Ishikawa (cell line): Measurements from ENCODE around the gene SEMA4C.

Experiments used
- CEBPB ChIP-seq: IDR thresholded peaks from 2 replicates; pipeline ENCODE4 v1.6.1; 2012
- CREB1 ChIP-seq: IDR thresholded peaks from 2 replicates; pipeline ENCODE4 v1.6.1; 2012; ENCODE audit warnings: low read depth
- EGR1 ChIP-seq: IDR thresholded peaks from 2 replicates; pipeline ENCODE4 v1.6.1; 2012
- EP300 ChIP-seq: IDR thresholded peaks from 2 replicates; pipeline ENCODE4 v1.6.1; 2012; ENCODE audit warnings: borderline replicate concordance
- FOXM1 ChIP-seq: IDR thresholded peaks from 2 replicates; pipeline ENCODE4 v1.6.1; 2012; ENCODE audit warnings: low read depth, borderline replicate concordance
- MAX ChIP-seq: IDR thresholded peaks from 2 replicates; pipeline ENCODE4 v1.6.1; 2012
- NFIC ChIP-seq: IDR thresholded peaks from 2 replicates; pipeline ENCODE4 v1.6.1; 2012
- RAD21 ChIP-seq: IDR thresholded peaks from 2 replicates; pipeline ENCODE4 v1.6.1; 2012; ENCODE audit warnings: low read depth
- REST ChIP-seq: IDR thresholded peaks from 2 replicates; pipeline ENCODE4 v1.6.1; 2012; ENCODE audit warnings: low read depth, mild to moderate bottlenecking
- TAF1 ChIP-seq: IDR thresholded peaks from 2 replicates; pipeline ENCODE4 v1.6.1; 2012; ENCODE audit warnings: low read depth, mild to moderate bottlenecking
- TCF12 ChIP-seq: IDR thresholded peaks from 2 replicates; pipeline ENCODE4 v1.6.1; 2012; ENCODE audit warnings: low read depth
- TEAD4 ChIP-seq: IDR thresholded peaks from 2 replicates; pipeline ENCODE4 v1.6.1; 2012
- YY1 ChIP-seq: IDR thresholded peaks from 2 replicates; pipeline ENCODE4 v1.6.1; 2012; ENCODE audit warnings: low read depth

GRCh38 chr2:96869822-96870625, at the start of gene SEMA4C:
- TF ChIP-seq REST: no peak
- 0 out of 2 replicates have a peak, but pooled peaks have one; percentile 41 for TF ChIP-seq CREB1
- TF ChIP-seq YY1: peak; percentile 7; the same call in 1 of the 2 replicates
- no peak for TF ChIP-seq MAX
- TF ChIP-seq NFIC: no peak
- TF ChIP-seq TAF1: no peak; the same call in 1 of the 2 replicates
- TF ChIP-seq CEBPB: no peak
- no peak for TF ChIP-seq EP300
- no peak for TF ChIP-seq RAD21
- no peak for TF ChIP-seq FOXM1
- 0 out of 2 replicates have a peak, but pooled peaks have one; percentile 6 for TF ChIP-seq TCF12
- no peak for TF ChIP-seq TEAD4
- TF ChIP-seq EGR1: peak; percentile 64
